ENCODE measurements around the gene SEMA4D.

The SEMA4D gene

DNA sequence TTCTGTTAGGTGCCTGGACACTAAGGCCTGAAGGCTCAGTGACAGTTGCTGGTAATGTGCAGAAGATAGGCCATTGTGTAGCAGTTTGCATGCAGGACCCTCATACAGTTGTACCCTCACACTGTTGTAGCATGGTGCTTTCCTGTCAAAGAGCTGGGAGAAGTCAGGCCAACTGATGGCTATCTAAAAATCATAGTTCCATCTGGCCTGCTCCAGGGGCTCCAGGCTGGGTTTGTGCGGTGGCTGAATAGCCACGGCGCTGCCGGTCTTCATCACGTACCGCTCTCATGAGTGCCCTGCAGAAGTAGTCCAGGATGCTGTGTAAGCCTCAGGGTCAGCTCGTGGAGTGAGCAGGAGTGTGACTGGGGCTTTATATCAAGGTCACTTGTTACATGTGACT, 167.4 kb downstream of the SEMA4D start:
- no peaks in the 10 kb centered on the region for H3K27me3 ChIP-seq (ENCODE audit: insufficient read depth, poor library complexity, severe bottlenecking)
- DNase-seq (ENCODE audit: low read depth in 1 of 2, low spot score in 1 of 2), result no peak
- H3K27ac ChIP-seq (replicated peaks), result no peak overlapping the region
- TF ChIP-seq SPI1 (IDR thresholded peaks at IDR 0.05; ENCODE audit: borderline replicate concordance, low read depth), result no peak
- TF ChIP-seq, protein P1, sequence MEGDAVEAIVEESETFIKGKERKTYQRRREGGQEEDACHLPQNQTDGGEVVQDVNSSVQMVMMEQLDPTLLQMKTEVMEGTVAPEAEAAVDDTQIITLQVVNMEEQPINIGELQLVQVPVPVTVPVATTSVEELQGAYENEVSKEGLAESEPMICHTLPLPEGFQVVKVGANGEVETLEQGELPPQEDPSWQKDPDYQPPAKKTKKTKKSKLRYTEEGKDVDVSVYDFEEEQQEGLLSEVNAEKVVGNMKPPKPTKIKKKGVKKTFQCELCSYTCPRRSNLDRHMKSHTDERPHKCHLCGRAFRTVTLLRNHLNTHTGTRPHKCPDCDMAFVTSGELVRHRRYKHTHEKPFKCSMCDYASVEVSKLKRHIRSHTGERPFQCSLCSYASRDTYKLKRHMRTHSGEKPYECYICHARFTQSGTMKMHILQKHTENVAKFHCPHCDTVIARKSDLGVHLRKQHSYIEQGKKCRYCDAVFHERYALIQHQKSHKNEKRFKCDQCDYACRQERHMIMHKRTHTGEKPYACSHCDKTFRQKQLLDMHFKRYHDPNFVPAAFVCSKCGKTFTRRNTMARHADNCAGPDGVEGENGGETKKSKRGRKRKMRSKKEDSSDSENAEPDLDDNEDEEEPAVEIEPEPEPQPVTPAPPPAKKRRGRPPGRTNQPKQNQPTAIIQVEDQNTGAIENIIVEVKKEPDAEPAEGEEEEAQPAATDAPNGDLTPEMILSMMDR (IDR thresholded peaks at IDR 0.05; ENCODE audit: insufficient read depth, low read length), result no peak
- no peak for TF ChIP-seq POLR2AphosphoS5 (IDR thresholded peaks at IDR 0.05; ENCODE audit: low read depth)
- TF ChIP-seq GABPA (IDR thresholded peaks at IDR 0.05; ENCODE audit: low read depth), result no peak
- TF ChIP-seq, protein P2, sequence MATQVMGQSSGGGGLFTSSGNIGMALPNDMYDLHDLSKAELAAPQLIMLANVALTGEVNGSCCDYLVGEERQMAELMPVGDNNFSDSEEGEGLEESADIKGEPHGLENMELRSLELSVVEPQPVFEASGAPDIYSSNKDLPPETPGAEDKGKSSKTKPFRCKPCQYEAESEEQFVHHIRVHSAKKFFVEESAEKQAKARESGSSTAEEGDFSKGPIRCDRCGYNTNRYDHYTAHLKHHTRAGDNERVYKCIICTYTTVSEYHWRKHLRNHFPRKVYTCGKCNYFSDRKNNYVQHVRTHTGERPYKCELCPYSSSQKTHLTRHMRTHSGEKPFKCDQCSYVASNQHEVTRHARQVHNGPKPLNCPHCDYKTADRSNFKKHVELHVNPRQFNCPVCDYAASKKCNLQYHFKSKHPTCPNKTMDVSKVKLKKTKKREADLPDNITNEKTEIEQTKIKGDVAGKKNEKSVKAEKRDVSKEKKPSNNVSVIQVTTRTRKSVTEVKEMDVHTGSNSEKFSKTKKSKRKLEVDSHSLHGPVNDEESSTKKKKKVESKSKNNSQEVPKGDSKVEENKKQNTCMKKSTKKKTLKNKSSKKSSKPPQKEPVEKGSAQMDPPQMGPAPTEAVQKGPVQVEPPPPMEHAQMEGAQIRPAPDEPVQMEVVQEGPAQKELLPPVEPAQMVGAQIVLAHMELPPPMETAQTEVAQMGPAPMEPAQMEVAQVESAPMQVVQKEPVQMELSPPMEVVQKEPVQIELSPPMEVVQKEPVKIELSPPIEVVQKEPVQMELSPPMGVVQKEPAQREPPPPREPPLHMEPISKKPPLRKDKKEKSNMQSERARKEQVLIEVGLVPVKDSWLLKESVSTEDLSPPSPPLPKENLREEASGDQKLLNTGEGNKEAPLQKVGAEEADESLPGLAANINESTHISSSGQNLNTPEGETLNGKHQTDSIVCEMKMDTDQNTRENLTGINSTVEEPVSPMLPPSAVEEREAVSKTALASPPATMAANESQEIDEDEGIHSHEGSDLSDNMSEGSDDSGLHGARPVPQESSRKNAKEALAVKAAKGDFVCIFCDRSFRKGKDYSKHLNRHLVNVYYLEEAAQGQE (IDR thresholded peaks at IDR 0.05; ENCODE audit: insufficient replicate concordance, low read depth), result no peak
- no peak overlapping the region for H3K4me3 ChIP-seq (replicated peaks; ENCODE audit: insufficient read depth, low read length)

DNA sequence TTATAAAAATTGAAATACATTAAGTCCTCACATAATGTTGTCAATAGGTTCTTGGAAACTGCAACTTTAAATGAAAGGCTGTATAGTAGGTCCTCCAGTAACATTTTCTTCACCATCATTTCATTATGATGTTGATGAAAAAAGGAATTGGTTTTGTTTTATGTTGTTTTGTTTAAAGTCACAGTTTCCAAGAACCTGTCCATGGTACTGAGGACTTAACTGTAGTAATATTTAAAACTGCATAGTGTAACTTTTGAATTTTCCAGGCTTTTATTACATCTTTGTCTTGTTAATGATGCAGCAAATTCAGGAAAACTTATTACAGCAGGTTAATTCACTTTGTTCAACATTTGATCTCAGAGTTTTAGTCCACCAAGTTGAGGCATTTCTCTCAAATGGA, 168.0 kb downstream of the SEMA4D start:
- TF ChIP-seq POLR2AphosphoS5 (IDR thresholded peaks at IDR 0.05; ENCODE audit: low read depth) (no peak), SPI1 (IDR thresholded peaks at IDR 0.05; ENCODE audit: borderline replicate concordance, low read depth) (no peak), GABPA (IDR thresholded peaks at IDR 0.05; ENCODE audit: low read depth) (no peak)
- TF ChIP-seq, protein P1 (IDR thresholded peaks at IDR 0.05; ENCODE audit: insufficient read depth, low read length), result no peak
- TF ChIP-seq, protein P2 (IDR thresholded peaks at IDR 0.05; ENCODE audit: insufficient replicate concordance, low read depth), result peak; percentile 78
- no peak overlapping the region for H3K4me3 ChIP-seq (replicated peaks; ENCODE audit: insufficient read depth, low read length)
- no peak for DNase-seq (ENCODE audit: low read depth in 1 of 2, low spot score in 1 of 2)
- no peak overlapping the region for H3K27ac ChIP-seq (replicated peaks)
- H3K27me3 ChIP-seq (ENCODE audit: insufficient read depth, poor library complexity, severe bottlenecking), result no peaks in the 10 kb centered on the region

DNA sequence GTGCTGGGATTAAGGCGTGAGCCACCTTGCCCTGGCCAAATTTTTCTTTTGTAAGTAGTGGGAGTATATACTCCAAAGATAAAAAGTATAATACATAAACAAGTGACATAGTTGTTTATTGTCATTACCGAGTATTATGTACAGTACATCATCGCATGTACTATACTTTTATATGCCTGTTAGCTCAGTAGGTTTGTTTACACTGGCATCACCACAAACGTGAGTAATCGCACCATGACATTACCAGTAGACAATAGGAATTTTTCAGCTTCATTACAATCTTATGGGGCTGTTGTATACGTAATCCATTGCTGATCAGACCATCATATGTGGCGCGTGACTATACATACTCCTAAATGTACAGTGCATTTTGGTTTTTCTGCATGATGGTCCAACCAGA, 169.8 kb downstream of the SEMA4D start:
- DNase-seq (ENCODE audit: low read depth in 1 of 2, low spot score in 1 of 2), result no peak
- TF ChIP-seq, protein P2 (IDR thresholded peaks at IDR 0.05; ENCODE audit: insufficient replicate concordance, low read depth), result no peak
- TF ChIP-seq, protein P1 (IDR thresholded peaks at IDR 0.05; ENCODE audit: insufficient read depth, low read length), result no peak
- TF ChIP-seq POLR2AphosphoS5 (IDR thresholded peaks at IDR 0.05; ENCODE audit: low read depth) (no peak), GABPA (IDR thresholded peaks at IDR 0.05; ENCODE audit: low read depth) (no peak), SPI1 (IDR thresholded peaks at IDR 0.05; ENCODE audit: borderline replicate concordance, low read depth) (no peak)
- Histone ChIP-seq H3K4me3 (replicated peaks; ENCODE audit: insufficient read depth, low read length) (no peak overlapping the region), H3K27ac (replicated peaks) (no peak overlapping the region), H3K27me3 (ENCODE audit: insufficient read depth, poor library complexity, severe bottlenecking) (no peaks in the 10 kb centered on the region)

Data from HL-60 (cell line).